ENCODE data around the gene CROCC2. TPM values are rescaled to one million over a fixed set of nuclear protein-coding genes. Genes with fewer than 3 reads are reported as not detected.

CROCC2 gene
- total RNA-seq, 1 donor from 2014 or later: not detected

DNA sequence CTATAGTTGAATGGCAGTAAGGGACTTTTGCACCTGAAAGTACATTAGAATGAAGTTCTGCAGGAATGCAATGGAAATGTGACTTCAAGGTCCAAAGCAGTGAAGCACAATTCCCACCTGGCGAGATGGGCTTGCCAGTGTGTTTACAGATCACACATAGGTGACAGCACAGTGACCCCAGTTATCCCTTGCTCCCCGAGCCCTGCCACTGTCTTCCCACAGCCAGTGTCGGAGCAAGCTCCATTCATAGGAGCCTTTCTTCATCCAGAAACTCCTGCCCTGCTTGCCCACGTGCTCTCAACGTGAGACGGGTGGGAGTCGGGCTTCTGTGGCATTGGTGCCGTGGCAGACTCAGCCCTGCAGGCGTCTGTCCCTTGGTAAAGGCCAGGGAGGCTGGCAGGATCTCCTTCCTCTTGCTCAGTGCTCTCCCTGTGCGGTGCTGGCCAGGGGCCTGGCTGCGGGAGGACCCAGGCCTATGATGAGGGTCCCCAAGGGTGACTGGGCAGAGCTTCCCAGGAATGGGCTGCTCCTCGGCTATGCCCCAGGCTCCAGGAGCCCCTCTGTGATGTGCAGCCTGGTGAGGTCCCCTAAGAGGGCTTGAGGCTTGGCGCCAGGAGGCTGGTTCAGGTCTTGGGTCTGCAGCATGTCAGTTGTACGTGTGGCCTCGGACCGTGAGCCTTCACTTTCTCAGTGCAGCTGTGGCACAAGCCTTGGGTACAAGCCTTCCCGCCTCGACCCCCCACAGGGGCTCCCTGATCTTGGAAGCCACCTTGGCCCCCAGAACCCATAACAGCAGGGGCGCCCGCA, 132.4 kb downstream of the CROCC2 start:
- no peak for DNase-seq (ENCODE audit: low read depth, low spot score)
- H3K27me3 Mint-ChIP-seq (ENCODE audit: low read depth): peaks cover 81% of the 10 kb centered on the region

DNA sequence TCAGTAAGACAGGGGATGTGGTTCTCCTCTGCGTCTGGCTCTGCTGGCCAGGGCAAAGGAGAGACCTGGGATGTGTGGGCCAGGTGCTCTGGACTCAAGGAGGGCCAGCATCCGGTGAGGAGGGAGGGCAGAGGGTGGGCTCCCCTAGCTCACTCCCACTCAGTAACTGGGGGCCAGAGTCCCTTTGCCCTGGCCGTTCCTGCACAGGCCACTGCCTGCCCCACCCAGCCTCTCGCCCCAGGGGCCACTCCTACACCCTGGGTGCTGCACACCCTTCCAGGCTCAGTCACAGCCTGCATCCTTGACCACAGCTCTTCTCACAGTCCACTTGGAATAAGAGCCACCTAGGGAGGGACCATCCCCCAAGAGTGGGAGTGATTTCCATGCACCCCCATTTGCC, 133.3 kb downstream of the CROCC2 start:
- Mint-ChIP-seq H3K4me3 (no peak overlapping the region), H3K27ac (ENCODE audit: unreplicated experiment) (no peak overlapping the region), H3K36me3 (ENCODE audit: low read depth) (no peaks in the 10 kb centered on the region), H3K4me1 (no peaks in the 10 kb centered on the region), H3K9me3 (no peaks in the 10 kb centered on the region), H3K27me3 (ENCODE audit: low read depth) (peaks cover 86% of the 10 kb centered on the region)
- no peak for DNase-seq (ENCODE audit: low read depth, low spot score)
- TF ChIP-seq, protein P1, sequence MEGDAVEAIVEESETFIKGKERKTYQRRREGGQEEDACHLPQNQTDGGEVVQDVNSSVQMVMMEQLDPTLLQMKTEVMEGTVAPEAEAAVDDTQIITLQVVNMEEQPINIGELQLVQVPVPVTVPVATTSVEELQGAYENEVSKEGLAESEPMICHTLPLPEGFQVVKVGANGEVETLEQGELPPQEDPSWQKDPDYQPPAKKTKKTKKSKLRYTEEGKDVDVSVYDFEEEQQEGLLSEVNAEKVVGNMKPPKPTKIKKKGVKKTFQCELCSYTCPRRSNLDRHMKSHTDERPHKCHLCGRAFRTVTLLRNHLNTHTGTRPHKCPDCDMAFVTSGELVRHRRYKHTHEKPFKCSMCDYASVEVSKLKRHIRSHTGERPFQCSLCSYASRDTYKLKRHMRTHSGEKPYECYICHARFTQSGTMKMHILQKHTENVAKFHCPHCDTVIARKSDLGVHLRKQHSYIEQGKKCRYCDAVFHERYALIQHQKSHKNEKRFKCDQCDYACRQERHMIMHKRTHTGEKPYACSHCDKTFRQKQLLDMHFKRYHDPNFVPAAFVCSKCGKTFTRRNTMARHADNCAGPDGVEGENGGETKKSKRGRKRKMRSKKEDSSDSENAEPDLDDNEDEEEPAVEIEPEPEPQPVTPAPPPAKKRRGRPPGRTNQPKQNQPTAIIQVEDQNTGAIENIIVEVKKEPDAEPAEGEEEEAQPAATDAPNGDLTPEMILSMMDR (conservative IDR thresholded peaks at IDR 0.05): no peak

More for the DNA sequence above, 132.4 kb downstream of the CROCC2 start:
- Mint-ChIP-seq H3K4me1 (no peaks in the 10 kb centered on the region), H3K36me3 (ENCODE audit: low read depth) (no peaks in the 10 kb centered on the region), H3K27ac (ENCODE audit: unreplicated experiment) (no peak overlapping the region), H3K9me3 (no peaks in the 10 kb centered on the region), H3K4me3 (no peak overlapping the region)
- TF ChIP-seq, protein P1 (conservative IDR thresholded peaks at IDR 0.05): no peak

DNA sequence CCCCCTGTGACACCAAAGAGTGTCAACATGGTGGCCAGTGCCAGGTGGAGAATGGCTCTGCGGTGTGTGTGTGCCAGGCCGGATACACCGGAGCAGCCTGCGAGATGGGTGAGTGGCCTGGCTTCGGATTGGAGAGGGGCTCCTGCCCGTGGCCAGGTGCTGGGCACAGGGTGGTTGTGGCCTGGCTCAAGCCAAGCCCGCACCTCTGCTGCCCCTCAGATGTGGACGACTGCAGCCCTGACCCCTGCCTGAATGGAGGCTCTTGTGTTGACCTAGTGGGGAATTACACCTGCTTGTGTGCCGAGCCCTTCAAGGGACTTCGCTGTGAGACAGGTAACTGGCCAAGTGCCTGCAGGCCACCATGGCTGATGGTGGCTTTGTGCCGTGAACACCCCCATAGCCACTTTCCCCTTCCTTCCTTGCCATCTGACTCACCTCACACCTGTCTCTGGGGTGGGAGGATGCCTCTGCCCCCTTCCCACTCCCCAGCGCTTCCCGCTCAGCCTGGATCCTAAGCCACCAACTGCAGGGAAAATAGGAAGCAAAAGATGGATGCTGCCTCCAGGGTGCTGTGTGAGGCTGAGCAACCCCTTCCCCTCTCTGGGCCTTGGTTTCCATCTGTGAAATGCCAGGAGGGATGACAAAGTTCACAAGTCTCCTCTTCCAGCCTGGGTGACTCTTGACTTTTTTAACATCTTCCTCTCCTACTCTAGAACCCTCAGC, 134.1 kb downstream of the CROCC2 start:
- TF ChIP-seq, protein P1 (conservative IDR thresholded peaks at IDR 0.05): no peak
- no peaks in the 10 kb centered on the region for H3K4me1 Mint-ChIP-seq
- H3K27me3 Mint-ChIP-seq (ENCODE audit: low read depth): peaks cover 83% of the 10 kb centered on the region
- peaks cover 2% of the 10 kb centered on the region for H3K9me3 Mint-ChIP-seq
- DNase-seq (ENCODE audit: low read depth, low spot score): no peak
- no peak overlapping the region for H3K27ac Mint-ChIP-seq (ENCODE audit: unreplicated experiment)
- H3K4me3 Mint-ChIP-seq: no peak overlapping the region
- no peaks in the 10 kb centered on the region for H3K36me3 Mint-ChIP-seq (ENCODE audit: low read depth)

DNA sequence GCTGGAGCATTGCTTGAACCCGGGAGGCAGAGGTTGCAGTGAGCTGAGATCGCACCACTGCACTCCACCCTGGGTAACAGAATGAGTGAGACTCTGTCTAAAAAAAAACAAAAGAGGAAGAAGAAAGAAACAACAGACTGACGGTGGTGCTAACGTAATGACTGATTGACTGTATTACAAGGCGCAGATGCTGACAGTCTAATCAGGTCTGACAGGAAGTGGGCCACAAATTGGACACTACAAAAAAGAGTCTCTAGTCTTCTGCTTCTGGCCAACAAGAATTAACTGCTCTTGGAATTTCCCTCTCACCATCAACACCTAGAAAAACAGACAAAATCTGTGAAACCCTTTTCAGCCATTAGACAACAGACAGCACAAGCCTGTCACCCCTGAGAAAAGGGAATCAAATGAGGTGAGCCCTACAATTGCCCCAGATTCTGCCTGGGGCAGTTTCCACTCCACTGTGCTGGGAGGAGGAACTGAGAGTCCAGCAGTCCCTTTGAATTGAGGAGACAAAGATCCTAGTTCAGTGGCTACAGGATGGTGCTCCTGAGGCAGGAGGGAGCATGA, 135.5 kb downstream of the CROCC2 start:
- Mint-ChIP-seq H3K36me3 (ENCODE audit: low read depth) (no peaks in the 10 kb centered on the region), H3K27ac (ENCODE audit: unreplicated experiment) (no peak overlapping the region), H3K27me3 (ENCODE audit: low read depth) (peaks cover 87% of the 10 kb centered on the region), H3K4me1 (no peaks in the 10 kb centered on the region), H3K4me3 (no peak overlapping the region), H3K9me3 (peaks cover 5% of the 10 kb centered on the region)
- DNase-seq (ENCODE audit: low read depth, low spot score): no peak
- TF ChIP-seq, protein P1 (conservative IDR thresholded peaks at IDR 0.05): no peak

Other genes starting within 250 kb of the CROCC2 start
- gene AQP12B, start 223.5 kb upstream of the CROCC2 start, total RNA-seq: not detected in 2 replicates
- gene AQP12A, start 214.5 kb upstream of the CROCC2 start, total RNA-seq: not detected in 2 replicates
- gene KIF1A, start 86.1 kb upstream of the CROCC2 start, total RNA-seq: 90.9 and 91.3 TPM in 2 replicates
- gene AGXT, start 37.5 kb upstream of the CROCC2 start, total RNA-seq: not detected in 2 replicates
- gene MAB21L4, start 10.2 kb upstream of the CROCC2 start, total RNA-seq: not detected in 2 replicates
- 0.16 and 0.30 TPM in 2 replicates for gene SNED1, start 92.3 kb downstream of the CROCC2 start, total RNA-seq
- 43.7 and 46.2 TPM in 2 replicates for gene MTERF4, start 196.0 kb downstream of the CROCC2 start, total RNA-seq
- gene PASK, start 243.1 kb downstream of the CROCC2 start, total RNA-seq: 64.2 and 71.3 TPM in 2 replicates
- 53.2 and 59.0 TPM in 2 replicates for gene PPP1R7, start 244.1 kb downstream of the CROCC2 start, total RNA-seq

Data from neural crest cell (in vitro differentiated cells).